ENCODE results near the gene NOLC1. TPM values are rescaled to one million over a fixed set of nuclear protein-coding genes. Genes with fewer than 3 reads are reported as not detected.
A peak's percentile ranks its signal among the peaks of the same experiment; 100 is the strongest.

Gene NOLC1
- total and polyA plus RNA-seq, 2 of the 13 experiments (the other 11 are each of a cell fraction or from before 2014, with no cell fraction given), result 50.6 to 81.0 TPM

DNA sequence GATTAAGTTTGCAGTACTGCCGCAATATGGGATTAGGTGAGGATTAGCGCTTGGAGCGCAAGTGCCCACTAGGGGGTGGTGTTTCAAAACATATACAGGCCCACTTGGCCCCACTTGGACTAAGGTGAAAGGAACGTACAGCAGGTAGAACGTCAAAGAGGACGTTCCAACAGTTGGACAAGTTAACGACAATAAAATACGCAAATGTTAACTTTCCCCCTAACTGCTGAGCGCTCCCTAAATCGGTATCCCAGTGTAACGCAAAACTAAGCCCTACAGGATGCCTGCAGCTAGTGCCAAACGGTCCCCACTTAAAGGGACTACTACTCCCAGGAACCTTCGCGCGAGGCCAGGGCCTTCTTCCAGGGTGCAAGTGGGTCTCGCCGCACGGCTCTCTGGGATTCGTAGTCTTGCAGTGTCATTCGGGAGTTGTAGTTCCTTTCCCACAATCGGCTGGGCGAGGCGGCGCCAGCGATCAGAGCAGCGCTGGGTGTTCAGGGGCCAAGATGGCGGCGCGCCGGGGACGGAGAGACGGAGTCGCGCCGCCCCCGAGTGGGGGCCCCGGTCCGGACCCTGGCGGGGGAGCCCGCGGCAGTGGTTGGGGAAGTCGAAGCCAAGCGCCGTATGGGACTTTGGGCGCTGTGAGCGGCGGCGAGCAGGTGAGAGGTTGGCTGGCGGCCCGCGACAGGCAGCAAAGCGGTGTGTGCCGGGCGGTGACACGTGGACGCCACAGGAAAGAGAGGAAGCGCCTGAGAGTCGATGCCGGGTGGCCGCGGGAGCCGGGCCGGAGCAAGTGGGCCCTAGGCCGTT, 19.4 kb upstream of the NOLC1 start, which contains the start of gene PPRC1 (continued):
- TF ChIP-seq, protein P1, sequence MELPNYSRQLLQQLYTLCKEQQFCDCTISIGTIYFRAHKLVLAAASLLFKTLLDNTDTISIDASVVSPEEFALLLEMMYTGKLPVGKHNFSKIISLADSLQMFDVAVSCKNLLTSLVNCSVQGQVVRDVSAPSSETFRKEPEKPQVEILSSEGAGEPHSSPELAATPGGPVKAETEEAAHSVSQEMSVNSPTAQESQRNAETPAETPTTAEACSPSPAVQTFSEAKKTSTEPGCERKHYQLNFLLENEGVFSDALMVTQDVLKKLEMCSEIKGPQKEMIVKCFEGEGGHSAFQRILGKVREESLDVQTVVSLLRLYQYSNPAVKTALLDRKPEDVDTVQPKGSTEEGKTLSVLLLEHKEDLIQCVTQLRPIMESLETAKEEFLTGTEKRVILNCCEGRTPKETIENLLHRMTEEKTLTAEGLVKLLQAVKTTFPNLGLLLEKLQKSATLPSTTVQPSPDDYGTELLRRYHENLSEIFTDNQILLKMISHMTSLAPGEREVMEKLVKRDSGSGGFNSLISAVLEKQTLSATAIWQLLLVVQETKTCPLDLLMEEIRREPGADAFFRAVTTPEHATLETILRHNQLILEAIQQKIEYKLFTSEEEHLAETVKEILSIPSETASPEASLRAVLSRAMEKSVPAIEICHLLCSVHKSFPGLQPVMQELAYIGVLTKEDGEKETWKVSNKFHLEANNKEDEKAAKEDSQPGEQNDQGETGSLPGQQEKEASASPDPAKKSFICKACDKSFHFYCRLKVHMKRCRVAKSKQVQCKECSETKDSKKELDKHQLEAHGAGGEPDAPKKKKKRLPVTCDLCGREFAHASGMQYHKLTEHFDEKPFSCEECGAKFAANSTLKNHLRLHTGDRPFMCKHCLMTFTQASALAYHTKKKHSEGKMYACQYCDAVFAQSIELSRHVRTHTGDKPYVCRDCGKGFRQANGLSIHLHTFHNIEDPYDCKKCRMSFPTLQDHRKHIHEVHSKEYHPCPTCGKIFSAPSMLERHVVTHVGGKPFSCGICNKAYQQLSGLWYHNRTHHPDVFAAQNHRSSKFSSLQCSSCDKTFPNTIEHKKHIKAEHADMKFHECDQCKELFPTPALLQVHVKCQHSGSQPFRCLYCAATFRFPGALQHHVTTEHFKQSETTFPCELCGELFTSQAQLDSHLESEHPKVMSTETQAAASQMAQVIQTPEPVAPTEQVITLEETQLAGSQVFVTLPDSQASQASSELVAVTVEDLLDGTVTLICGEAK (IDR thresholded peaks at IDR 0.05), result no peak
- TF ChIP-seq, protein P1 (CRISPR knock-in tag; IDR thresholded peaks at IDR 0.05), result peak; percentile 36; the same call in 1 of the 2 replicates
- no peak for TF ChIP-seq HOXD1 (CRISPR knock-in tag; IDR thresholded peaks at IDR 0.05)
- peak; percentile 28 for TF ChIP-seq TBX2 (CRISPR knock-in tag; IDR thresholded peaks at IDR 0.05; ENCODE audit: borderline replicate concordance)
- TF ChIP-seq ZBTB10 (CRISPR knock-in tag; IDR thresholded peaks at IDR 0.05; ENCODE audit: borderline replicate concordance), result no peak
- TF ChIP-seq, protein P2, sequence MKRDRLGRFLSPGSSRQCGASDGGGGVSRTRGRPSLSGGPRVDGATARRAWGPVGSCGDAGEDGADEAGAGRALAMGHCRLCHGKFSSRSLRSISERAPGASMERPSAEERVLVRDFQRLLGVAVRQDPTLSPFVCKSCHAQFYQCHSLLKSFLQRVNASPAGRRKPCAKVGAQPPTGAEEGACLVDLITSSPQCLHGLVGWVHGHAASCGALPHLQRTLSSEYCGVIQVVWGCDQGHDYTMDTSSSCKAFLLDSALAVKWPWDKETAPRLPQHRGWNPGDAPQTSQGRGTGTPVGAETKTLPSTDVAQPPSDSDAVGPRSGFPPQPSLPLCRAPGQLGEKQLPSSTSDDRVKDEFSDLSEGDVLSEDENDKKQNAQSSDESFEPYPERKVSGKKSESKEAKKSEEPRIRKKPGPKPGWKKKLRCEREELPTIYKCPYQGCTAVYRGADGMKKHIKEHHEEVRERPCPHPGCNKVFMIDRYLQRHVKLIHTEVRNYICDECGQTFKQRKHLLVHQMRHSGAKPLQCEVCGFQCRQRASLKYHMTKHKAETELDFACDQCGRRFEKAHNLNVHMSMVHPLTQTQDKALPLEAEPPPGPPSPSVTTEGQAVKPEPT (CRISPR knock-in tag; IDR thresholded peaks at IDR 0.05; ENCODE audit: low read depth), result no peak
- TF ChIP-seq PCBP2 (optimal IDR thresholded peaks at IDR 0.05; ENCODE audit: low read depth, low read length, poor library complexity, severe bottlenecking), result no peak
- no peak for TF ChIP-seq ZNF567 (CRISPR knock-in tag; IDR thresholded peaks at IDR 0.05; ENCODE audit: borderline replicate concordance)
- TF ChIP-seq, protein P3, sequence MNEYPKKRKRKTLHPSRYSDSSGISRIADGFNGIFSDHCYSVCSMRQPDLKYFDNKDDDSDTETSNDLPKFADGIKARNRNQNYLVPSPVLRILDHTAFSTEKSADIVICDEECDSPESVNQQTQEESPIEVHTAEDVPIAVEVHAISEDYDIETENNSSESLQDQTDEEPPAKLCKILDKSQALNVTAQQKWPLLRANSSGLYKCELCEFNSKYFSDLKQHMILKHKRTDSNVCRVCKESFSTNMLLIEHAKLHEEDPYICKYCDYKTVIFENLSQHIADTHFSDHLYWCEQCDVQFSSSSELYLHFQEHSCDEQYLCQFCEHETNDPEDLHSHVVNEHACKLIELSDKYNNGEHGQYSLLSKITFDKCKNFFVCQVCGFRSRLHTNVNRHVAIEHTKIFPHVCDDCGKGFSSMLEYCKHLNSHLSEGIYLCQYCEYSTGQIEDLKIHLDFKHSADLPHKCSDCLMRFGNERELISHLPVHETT (CRISPR knock-in tag; conservative IDR thresholded peaks at IDR 0.05), result peak; percentile 66
- no peak for TF ChIP-seq RBM22 (optimal IDR thresholded peaks at IDR 0.05; ENCODE audit: low read length)

Data from HepG2 (cell line).